ENCODE measurements around the gene NSF. TPM values are rescaled to one million over a fixed set of nuclear protein-coding genes. Genes with fewer than 3 reads are reported as not detected.

NSF gene
- total RNA-seq, 1 experiment from 2014 or later: 56.5 TPM

GRCh38 chr17:46782250-46782953, 191.9 kb downstream of the NSF start:
- DNase-seq (ENCODE audit: low read depth, low spot score) (no peak), ATAC-seq (peak; percentile 92)
- POLR2A ChIA-PET: no interaction called here
- intact Hi-C loops (cut with micrococcal nuclease; ENCODE audit: unreplicated experiment): no loop called here
- in situ Hi-C loops (cut with HindIII; ENCODE audit: low pct_unique_long_range_greater_than_20kb, low sequenced_read_pairs): no loop called here
- H3K27me3 ChIP-seq (ENCODE audit: control insufficient read depth, insufficient read depth, low read length): no peaks in the 10 kb centered on the region
- H3K27ac ChIP-seq (ENCODE audit: low read length): no peak overlapping the region
- no peaks in the 10 kb centered on the region for H3K9me3 ChIP-seq (ENCODE audit: control insufficient read depth, insufficient read depth, low read depth, low read length)
- H3K4me3 ChIP-seq (ENCODE audit: low read depth in 2 of 2, low read length in 2 of 2): no peak overlapping the region
- BruUV-seq (replicated peaks): no TSS peak
- no peaks in the 10 kb centered on the region for H3K4me1 ChIP-seq (ENCODE audit: control insufficient read depth, insufficient read depth, low read length)
- CTCF ChIA-PET: no interaction called here
- no peaks in the 10 kb centered on the region for H3K36me3 ChIP-seq (ENCODE audit: control insufficient read depth, insufficient read depth, low read length)
- no peak for TF ChIP-seq REST (IDR thresholded peaks at IDR 0.05; ENCODE audit: insufficient read depth in 1 of 2, low read depth in 2 of 2, low read length in 1 of 2)
- no peak for TF ChIP-seq POLR2AphosphoS5 (IDR thresholded peaks at IDR 0.05; ENCODE audit: low read depth, low read length)
- TF ChIP-seq SIN3A (IDR thresholded peaks at IDR 0.05; ENCODE audit: borderline replicate concordance, insufficient read depth, low read depth, low read length): no peak
- no peak for TF ChIP-seq TCF7L2 (IDR thresholded peaks at IDR 0.05; ENCODE audit: low read depth, low read length)
- peak; percentile 87 for TF ChIP-seq CTCF (IDR thresholded peaks at IDR 0.05)

GRCh38 chr17:46783031-46783593, 192.6 kb downstream of the NSF start:
- in situ Hi-C loops (cut with HindIII; ENCODE audit: low pct_unique_long_range_greater_than_20kb, low sequenced_read_pairs): no loop called here
- H3K9me3 ChIP-seq (ENCODE audit: control insufficient read depth, insufficient read depth, low read depth, low read length): no peaks in the 10 kb centered on the region
- ChIA-PET CTCF (no interaction called here), POLR2A (no interaction called here)
- TF ChIP-seq CTCF (IDR thresholded peaks at IDR 0.05) (no peak), TCF7L2 (IDR thresholded peaks at IDR 0.05; ENCODE audit: low read depth, low read length) (no peak), SIN3A (IDR thresholded peaks at IDR 0.05; ENCODE audit: borderline replicate concordance, insufficient read depth, low read depth, low read length) (no peak), REST (IDR thresholded peaks at IDR 0.05; ENCODE audit: insufficient read depth in 1 of 2, low read depth in 2 of 2, low read length in 1 of 2) (no peak), POLR2AphosphoS5 (IDR thresholded peaks at IDR 0.05; ENCODE audit: low read depth, low read length) (no peak)
- no TSS peak for BruUV-seq (replicated peaks)
- H3K36me3 ChIP-seq (ENCODE audit: control insufficient read depth, insufficient read depth, low read length): no peaks in the 10 kb centered on the region
- intact Hi-C loops (cut with micrococcal nuclease; ENCODE audit: unreplicated experiment): no loop called here
- no peaks in the 10 kb centered on the region for H3K27me3 ChIP-seq (ENCODE audit: control insufficient read depth, insufficient read depth, low read length)
- no peak overlapping the region for H3K4me3 ChIP-seq (ENCODE audit: low read depth in 2 of 2, low read length in 2 of 2)
- no peak overlapping the region for H3K27ac ChIP-seq (ENCODE audit: low read length)
- ATAC-seq (no peak), DNase-seq (ENCODE audit: low read depth, low spot score) (no peak)
- H3K4me1 ChIP-seq (ENCODE audit: control insufficient read depth, insufficient read depth, low read length): no peaks in the 10 kb centered on the region

Data from Panc1 (cell line).